GM12873 (cell line): ENCODE results near the gene BHMT2.

Source experiments
- TF ChIP-seq, protein P1 (sequence below): IDR thresholded peaks from 2 replicates; pipeline ENCODE4 v1.5.1; 2012; ENCODE audit warnings: low read depth, mild to moderate bottlenecking, moderate library complexity, low read length, control low read depth; ENCODE audit not compliant: insufficient read depth; ENCODE audit errors: missing control alignments

The BHMT2 gene

DNA sequence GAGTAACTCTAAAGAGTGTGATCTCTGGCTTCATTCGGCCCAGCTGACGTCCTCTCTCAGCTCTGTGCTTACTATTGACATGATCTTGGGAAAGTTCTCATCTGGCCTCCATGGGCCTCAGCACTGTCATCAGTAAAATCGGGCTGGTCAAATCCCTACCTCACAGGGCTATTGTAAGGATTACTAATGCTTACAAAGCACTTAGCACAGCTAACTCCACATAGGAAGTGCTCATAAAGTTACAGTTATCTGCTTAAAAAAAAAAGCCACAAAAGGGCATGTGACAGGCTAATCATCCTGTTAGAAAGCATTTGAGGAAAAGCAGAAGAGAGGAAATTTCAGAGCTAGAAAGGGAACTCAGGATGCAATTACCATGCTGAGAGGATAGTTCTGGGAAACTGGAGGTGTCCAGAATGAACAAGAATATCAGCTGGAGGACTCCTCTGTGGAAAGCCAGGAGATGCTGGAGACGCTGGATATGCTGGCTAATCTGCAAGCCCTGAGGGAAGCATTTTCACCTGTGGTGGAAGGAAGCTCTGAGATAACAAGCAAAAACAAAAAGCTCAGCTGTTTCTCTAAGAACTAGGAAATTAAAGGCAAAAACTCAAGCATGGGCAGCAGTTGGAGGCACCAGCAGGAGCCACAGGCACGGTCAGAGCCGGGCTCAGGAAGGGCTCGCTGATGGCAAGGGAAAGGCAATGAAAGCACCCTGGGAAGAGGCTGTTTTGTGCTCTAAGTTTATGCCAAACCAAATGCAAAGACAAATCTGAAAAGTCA is 37.6 kb downstream of the BHMT2 start:
- TF ChIP-seq, protein P1, sequence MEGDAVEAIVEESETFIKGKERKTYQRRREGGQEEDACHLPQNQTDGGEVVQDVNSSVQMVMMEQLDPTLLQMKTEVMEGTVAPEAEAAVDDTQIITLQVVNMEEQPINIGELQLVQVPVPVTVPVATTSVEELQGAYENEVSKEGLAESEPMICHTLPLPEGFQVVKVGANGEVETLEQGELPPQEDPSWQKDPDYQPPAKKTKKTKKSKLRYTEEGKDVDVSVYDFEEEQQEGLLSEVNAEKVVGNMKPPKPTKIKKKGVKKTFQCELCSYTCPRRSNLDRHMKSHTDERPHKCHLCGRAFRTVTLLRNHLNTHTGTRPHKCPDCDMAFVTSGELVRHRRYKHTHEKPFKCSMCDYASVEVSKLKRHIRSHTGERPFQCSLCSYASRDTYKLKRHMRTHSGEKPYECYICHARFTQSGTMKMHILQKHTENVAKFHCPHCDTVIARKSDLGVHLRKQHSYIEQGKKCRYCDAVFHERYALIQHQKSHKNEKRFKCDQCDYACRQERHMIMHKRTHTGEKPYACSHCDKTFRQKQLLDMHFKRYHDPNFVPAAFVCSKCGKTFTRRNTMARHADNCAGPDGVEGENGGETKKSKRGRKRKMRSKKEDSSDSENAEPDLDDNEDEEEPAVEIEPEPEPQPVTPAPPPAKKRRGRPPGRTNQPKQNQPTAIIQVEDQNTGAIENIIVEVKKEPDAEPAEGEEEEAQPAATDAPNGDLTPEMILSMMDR = no peak

DNA sequence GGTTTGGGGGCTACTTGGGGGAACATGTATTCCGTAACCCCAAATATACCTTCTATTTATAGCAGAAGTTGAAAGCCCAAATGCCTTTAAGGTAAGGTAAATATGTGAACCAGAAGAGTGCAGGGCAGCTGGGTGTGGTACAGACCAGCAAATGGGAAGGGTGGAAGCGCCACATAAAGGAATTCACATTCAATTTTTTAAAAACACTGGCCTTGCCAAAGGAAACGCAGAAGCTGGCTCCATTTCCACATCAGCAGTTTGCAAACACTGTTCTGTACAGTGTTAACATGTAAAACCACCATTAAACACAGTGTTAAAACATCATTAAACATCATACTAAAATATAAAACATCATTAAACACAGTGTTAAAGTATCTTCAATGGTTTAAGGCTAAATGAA is 38.5 kb downstream of the BHMT2 start:
- TF ChIP-seq, protein P1 = no peak

DNA sequence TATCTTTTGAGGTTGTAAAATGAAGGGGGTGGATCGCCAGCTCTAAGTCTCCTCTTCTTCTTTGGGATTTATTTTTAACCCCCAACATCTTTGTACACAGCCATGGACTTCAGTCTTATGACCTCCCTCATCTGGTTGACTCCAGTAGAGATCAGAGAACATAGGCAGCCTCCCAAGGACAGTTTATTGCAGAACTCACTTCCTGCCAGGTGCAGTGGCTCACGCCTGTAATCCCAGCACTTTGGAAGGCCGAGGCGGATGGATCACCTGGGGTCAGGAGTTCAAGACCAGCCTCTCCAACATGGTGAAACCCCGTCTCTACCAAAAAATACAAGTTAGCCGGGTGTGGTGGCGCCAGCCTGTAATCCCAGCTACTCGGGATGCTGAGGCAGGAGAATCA is 39.2 kb downstream of the BHMT2 start:
- TF ChIP-seq, protein P1 = no peak

DNA sequence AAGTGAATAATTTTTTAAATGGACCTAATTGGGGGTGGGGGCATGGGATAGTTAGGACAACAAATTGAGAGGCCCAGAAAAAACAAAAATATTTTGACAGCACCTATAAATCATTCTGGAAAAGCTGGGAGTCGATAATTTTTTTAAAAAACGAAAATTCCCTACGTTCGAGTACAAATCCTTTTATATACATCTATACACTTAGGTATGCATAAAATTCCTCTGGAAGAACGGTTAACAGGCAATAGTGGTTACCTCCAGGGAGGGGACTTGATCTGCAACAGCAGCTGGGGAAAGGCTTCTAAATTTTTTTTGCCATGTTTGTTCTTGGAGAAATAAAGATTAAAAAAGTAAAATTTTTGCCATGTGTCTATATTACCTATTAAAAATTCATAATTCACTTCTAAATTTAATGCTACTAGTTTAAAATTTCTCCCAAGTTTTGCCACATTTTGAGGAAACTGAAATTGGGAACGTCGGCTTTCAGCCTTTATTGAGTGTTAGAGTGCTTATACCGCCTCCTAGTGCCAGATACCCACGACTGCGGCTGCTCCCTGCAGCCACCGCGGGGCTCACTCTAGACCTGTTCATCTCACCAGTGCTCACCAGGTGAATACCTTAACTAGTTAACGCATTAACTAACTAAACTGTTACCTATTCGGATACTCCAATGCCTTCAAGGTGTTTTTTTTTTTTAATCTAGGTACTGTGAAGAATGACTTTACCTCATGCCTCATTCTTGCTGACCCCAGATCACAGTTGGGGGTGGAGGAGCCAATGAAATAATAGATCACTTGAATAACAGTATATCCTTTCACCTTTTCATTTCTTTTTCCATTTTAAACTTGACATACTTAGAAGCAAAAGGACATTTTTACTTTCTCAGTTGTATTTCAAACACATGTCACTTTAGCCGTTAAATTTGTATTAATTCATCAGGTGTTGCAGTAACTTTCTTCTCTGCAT is 40.2 kb downstream of the BHMT2 start:
- TF ChIP-seq, protein P1 = peak; percentile 68

DNA sequence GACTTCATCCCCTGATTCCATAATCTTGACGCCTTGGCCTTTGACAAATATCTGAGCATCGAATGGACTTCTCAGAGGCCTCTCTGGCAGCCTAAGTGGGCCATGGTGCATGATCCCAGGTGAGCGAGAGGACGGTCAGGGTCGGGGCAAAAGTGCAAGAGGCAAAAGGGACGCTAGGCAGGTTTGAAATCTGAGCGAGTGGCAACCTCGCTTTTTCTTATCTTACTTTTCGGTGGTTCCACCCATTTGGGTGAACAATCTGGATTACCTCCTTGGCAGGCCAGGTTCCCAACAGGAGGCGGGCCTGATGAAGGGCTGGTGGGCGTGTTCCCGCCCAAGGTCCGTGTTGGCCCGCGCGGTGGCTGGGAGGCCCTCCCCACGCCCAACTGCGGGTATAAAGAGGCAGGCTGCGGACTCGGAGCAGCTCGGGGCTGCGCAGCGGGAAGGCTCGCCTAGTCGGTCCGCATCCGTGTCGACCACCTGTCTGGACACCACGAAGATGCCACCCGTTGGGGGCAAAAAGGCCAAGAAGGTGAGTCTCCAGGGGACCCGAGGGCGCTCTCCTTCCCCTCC is 41.9 kb downstream of the BHMT2 start, which contains the start of gene BHMT:
BHMT (plus strand) TSS at position 423 of the 573 bp plus-strand sequence; CDS start at position 500, 77 bp downstream.
- TF ChIP-seq, protein P1 = no peak

DNA sequence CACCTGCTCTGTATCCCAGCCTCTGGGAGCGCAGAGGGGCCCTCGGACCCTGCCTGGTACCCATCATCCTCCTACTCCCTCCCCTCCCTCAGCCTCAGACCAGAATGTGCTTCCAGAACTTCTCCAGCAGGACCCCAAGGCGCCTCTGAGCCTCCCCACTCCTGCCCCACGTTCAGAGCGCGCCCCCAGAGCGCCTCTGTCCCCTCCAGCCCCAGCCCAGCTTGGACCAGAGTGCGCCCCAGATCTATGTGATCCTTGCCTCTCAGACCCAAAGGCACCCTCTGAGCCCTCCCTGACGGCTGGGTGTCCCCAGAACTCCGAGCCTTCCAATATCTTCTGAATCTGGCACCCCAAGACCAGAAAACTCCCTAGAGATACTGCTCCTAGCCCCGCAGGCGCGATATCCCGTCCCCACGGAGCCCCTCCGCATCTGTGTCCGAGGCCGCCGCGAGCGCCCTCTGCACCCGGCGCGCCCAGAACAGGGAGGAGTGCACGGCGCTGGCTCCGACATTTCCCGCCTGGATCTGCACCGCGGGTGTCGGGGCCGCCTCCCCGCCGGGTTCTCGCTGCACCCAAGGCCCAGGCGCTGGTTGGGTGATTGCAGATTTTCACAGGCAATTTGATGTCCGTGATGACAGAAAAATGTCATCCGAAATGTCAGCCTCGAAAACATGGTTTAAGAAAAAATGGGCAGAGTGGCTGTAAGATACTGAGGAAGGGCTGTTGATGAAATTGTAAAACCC is 42.6 kb downstream of the BHMT2 start:
- TF ChIP-seq, protein P1 = no peak
